GM10266 (cell line): Measurements from ENCODE around the gene SRSF5.

Experiments used
- DNase-seq: peaks from one replicate; pipeline ENCODE4 v3.0.0; 2012; ENCODE audit errors: extremely low spot score
- TF ChIP-seq, protein P1 (sequence below): IDR thresholded peaks from 2 replicates; pipeline ENCODE4 v1.5.1; 2012; ENCODE audit warnings: mild to moderate bottlenecking, low read depth; ENCODE audit not compliant: control insufficient read depth, insufficient read depth; ENCODE audit errors: missing control alignments

Gene SRSF5

DNA sequence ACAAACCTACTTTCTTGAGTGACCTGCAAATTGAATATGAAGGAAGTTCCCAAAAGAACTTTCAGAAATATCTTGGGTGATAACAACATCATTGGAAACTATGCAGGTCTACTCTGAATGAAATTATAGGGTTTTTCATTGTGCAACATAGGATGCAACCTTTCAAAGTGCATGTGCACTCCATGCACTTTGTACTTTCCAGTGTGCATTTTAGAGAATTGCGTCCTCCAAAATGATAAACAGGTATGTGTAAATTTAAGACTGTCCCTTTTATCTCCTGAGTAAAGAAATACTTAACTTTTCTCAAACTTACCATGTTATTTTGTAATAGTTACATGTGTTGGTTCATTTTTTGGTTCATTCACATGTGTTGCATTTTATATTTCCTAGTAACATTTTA is 13.2 kb downstream of the SRSF5 start:
- TF ChIP-seq, protein P1, sequence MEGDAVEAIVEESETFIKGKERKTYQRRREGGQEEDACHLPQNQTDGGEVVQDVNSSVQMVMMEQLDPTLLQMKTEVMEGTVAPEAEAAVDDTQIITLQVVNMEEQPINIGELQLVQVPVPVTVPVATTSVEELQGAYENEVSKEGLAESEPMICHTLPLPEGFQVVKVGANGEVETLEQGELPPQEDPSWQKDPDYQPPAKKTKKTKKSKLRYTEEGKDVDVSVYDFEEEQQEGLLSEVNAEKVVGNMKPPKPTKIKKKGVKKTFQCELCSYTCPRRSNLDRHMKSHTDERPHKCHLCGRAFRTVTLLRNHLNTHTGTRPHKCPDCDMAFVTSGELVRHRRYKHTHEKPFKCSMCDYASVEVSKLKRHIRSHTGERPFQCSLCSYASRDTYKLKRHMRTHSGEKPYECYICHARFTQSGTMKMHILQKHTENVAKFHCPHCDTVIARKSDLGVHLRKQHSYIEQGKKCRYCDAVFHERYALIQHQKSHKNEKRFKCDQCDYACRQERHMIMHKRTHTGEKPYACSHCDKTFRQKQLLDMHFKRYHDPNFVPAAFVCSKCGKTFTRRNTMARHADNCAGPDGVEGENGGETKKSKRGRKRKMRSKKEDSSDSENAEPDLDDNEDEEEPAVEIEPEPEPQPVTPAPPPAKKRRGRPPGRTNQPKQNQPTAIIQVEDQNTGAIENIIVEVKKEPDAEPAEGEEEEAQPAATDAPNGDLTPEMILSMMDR, result no peak
- no peak for DNase-seq

DNA sequence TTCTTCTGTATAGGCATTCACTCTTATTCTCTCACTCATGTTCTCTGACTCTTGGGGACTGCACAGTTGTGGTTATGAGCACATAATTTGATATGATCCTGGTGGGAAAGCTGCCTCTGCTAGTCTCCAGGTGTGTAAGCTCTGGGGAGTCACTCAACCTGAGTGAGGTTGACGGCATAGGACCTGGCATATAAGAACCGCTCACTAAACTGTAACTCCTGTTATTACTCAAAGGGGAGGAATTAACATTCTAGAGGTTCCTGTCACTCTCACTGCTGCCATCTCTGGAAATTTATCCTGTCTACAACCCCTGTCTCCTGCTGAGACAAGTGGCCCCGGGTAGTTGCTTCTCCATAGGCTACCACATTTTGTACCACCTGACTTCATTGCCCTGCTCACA is 14.0 kb downstream of the SRSF5 start:
- TF ChIP-seq, protein P1, result no peak
- no peak for DNase-seq

DNA sequence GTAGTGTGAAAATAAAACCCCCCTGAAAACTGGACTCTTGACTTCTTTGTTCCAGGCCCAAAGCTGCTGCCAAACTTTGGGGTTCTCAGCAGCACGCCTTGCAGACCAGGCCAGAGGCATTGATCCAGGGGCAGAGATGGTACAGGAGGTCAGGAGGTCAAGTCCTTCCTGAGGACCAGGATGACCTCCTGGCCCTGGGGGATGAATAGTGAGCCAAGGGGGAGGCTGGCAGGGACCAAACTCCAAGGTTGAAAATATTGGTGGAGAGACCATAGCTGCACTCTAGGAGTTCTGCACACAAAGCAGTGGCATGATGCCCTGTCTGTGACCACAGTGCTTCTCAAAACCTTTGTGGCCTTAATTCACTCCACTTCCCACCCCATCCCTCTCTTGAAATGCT is 18.0 kb downstream of the SRSF5 start:
- no peak for DNase-seq
- TF ChIP-seq, protein P1, result no peak

DNA sequence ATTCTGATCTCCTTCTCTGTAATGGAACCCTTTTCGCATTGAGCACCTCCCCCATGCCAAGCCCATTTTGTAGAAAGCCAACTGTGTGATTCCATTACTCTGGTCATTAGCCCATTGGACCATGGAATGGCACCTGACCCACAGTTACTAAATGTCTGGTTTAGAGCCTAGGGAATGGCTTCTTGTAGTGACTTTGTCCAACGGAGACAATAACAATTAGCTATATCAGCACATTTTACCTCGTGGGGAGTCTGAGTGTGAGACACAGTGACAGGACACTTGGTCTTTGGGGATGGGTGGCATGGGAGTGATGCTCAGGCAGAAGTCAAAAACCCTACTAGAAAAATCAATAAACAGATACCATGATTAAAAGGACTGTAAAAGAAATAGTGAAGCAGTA is 19.7 kb downstream of the SRSF5 start:
- DNase-seq, result no peak
- TF ChIP-seq, protein P1, result no peak

DNA sequence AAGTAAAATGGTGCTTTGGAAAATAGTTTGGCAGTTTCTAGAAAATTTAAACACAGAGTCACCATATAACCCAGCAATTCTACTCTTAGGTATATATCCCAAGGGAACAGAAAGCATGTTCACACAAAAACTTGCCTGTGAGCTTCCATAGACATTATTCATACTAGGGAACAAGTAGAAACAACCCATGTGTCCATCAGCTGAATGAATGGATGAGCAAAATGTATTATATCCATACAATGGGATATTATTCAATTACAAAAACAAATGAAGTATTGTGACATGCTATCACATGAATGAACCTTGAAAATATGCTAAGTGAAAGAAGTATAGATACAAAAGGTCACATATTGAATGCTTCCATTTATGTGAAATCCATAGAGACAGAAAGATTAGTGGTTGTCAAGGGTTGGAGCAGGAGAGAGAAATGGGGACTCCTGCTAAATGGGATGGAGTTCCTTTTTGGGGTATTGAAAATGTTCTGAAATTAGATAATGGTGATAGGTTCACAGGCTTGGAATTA is 22.2 kb downstream of the SRSF5 start:
- TF ChIP-seq, protein P1, result no peak
- DNase-seq, result no peak

DNA sequence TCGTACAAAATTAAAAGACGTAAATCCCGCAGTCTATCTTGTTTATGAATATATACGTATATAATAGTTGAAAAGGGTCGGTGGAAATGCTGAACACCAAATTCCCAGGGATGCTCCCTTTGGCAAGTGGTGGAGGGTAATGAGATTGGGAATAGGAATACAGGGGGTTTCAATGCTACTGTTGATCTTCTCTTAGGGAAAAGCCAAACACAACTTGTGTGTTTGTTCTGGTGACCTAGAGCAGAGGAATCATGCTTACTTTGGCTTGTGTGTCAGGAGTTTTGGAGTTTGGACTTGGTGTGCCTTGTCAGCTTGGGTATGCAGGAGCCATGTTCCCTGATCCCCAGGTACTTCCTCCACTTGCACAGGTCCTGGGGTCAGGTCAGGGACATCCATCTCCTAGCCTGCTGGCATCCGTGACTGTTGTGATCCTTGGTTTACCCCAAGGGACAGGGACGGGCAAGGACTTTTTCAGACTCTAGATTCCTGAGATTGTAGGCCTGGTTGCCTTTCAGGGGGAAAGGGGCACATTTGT is 26.0 kb downstream of the SRSF5 start:
- no peak for DNase-seq
- TF ChIP-seq, protein P1, result no peak

DNA sequence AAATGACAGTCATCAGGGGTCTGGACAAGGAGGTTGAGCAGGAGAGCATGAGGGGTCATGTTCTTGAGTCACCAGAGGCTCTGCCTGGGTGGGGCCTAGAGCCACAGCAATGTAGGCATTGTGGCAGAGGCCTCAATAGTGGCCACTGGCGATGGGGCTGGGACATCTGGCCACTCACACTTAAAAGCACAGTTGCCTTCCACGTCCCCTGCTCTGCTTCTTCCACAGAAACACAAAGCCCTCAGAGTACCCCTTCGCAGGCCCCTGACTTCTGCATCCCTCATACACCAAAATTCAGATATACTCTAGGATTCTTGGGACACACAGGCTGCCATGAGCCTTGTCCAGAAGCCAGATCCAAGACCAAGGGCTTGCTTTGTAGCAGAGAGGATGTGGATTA is 27.8 kb downstream of the SRSF5 start:
- TF ChIP-seq, protein P1, result no peak
- no peak for DNase-seq
